Measurements from ENCODE around the gene FAR1.
A peak's percentile ranks its signal among the peaks of the same experiment; 100 is the strongest.

FAR1 gene

GRCh38 chr11:13669544-13670488 lies 1.3 kb downstream of the FAR1 start:
- peak overlapping the region; percentile 71 for H3K27ac ChIP-seq
- no peak for DNase-seq (ENCODE audit: low read depth, low spot score)

- no peak overlapping the region for H3K27ac ChIP-seq
These were observed 4.2 kb downstream of the FAR1 start for GRCh38 chr11:13672576-13673210.

GRCh38 chr11:13674799-13675509 lies 6.5 kb downstream of the FAR1 start:
- no peak for DNase-seq (ENCODE audit: low read depth, low spot score)
- H3K27ac ChIP-seq = peak overlapping the region; percentile 6

More at GRCh38 chr11:13672576-13673210, 4.2 kb downstream of the FAR1 start:
- no peak for DNase-seq (ENCODE audit: low read depth, low spot score)

- DNase-seq (ENCODE audit: low read depth, low spot score) = no peak
- no peak overlapping the region for H3K27ac ChIP-seq
These were observed 8.1 kb downstream of the FAR1 start for GRCh38 chr11:13676576-13676975.

GRCh38 chr11:13679768-13680167 lies 11.3 kb downstream of the FAR1 start:
- H3K27ac ChIP-seq = no peak overlapping the region
- DNase-seq (ENCODE audit: low read depth, low spot score) = no peak

GRCh38 chr11:13680501-13681264 lies 12.2 kb downstream of the FAR1 start:
- H3K27ac ChIP-seq = no peak overlapping the region
- no peak for DNase-seq (ENCODE audit: low read depth, low spot score)

- H3K27ac ChIP-seq = no peak overlapping the region
- DNase-seq (ENCODE audit: low read depth, low spot score) = no peak
These were observed 13.0 kb downstream of the FAR1 start for GRCh38 chr11:13681446-13681845.

- H3K27ac ChIP-seq = no peak overlapping the region
- no peak for DNase-seq (ENCODE audit: low read depth, low spot score)
These were observed 13.7 kb downstream of the FAR1 start for GRCh38 chr11:13682212-13682611.

GRCh38 chr11:13685461-13686108 lies 17.1 kb downstream of the FAR1 start:
- no peak for DNase-seq (ENCODE audit: low read depth, low spot score)
- H3K27ac ChIP-seq = no peak overlapping the region

GRCh38 chr11:13686776-13687175 lies 18.3 kb downstream of the FAR1 start:
- H3K27ac ChIP-seq = no peak overlapping the region
- no peak for DNase-seq (ENCODE audit: low read depth, low spot score)

- H3K27ac ChIP-seq = no peak overlapping the region
- DNase-seq (ENCODE audit: low read depth, low spot score) = no peak
These were observed 18.8 kb downstream of the FAR1 start for GRCh38 chr11:13687271-13687670.

- no peak for DNase-seq (ENCODE audit: low read depth, low spot score)
- H3K27ac ChIP-seq = no peak overlapping the region
These were observed 22.9 kb downstream of the FAR1 start for GRCh38 chr11:13691286-13691899.

- H3K27ac ChIP-seq = no peak overlapping the region
- no peak for DNase-seq (ENCODE audit: low read depth, low spot score)
These were observed 23.7 kb downstream of the FAR1 start for GRCh38 chr11:13692172-13692571.

GRCh38 chr11:13694115-13694514 lies 25.6 kb downstream of the FAR1 start:
- DNase-seq (ENCODE audit: low read depth, low spot score) = no peak
- no peak overlapping the region for H3K27ac ChIP-seq

- no peak for DNase-seq (ENCODE audit: low read depth, low spot score)
- H3K27ac ChIP-seq = no peak overlapping the region
These were observed 27.4 kb downstream of the FAR1 start for GRCh38 chr11:13695886-13696285.

- no peak overlapping the region for H3K27ac ChIP-seq
- DNase-seq (ENCODE audit: low read depth, low spot score) = no peak
These were observed 29.2 kb downstream of the FAR1 start for GRCh38 chr11:13697710-13698109.

GRCh38 chr11:13698132-13698531 lies 29.7 kb downstream of the FAR1 start:
- H3K27ac ChIP-seq = no peak overlapping the region
- DNase-seq (ENCODE audit: low read depth, low spot score) = no peak

- no peak for DNase-seq (ENCODE audit: low read depth, low spot score)
- no peak overlapping the region for H3K27ac ChIP-seq
These were observed 30.6 kb downstream of the FAR1 start for GRCh38 chr11:13699041-13699440.

GRCh38 chr11:13699870-13700269 lies 31.4 kb downstream of the FAR1 start:
- no peak overlapping the region for H3K27ac ChIP-seq
- DNase-seq (ENCODE audit: low read depth, low spot score) = no peak
